H1 (cell line): ENCODE data around the gene AFF2. TPM values are rescaled to one million over a fixed set of nuclear protein-coding genes. Genes with fewer than 3 reads are reported as not detected.

ENCODE experiments used
- CTCF ChIA-PET: fragments of 300-600 bp; sonication (Branson Sonifier 250); formaldehyde crosslinking; loops from one replicate; lab custom pipeline; 2021; ENCODE audit not compliant: partially characterized antibody; lab: Charles Lee
- POLR2A ChIA-PET: fragments of 300-600 bp; sonication (Branson Sonifier 250); formaldehyde crosslinking; loops from one replicate; lab custom pipeline; 2021; ENCODE audit warnings: inconsistent platforms; ENCODE audit not compliant: partially characterized antibody; lab: Charles Lee
- DNase-seq, 2 experiments: peaks; one replicate each; pipeline versions ENCODE4 v3.0.0 to v3.0.0-alpha.2; 2010 to 2022; ENCODE audit warnings: low spot score in 2 of 2, low read depth in 1 of 2, mixed read lengths in 1 of 2
- FAIRE-seq: peaks from 2 replicates; lab custom pipeline; 2011; peaks lifted over from hg19 to GRCh38; lab: Jason Lieb, UNC
- H2AFZ ChIP-seq: 2 replicates; pipeline ENCODE4 v1.8.1; 2012; ENCODE audit warnings: low read length, inconsistent platforms
- H2AK5ac ChIP-seq: 2 replicates; pipeline ENCODE4 v1.6.1; 2013; ENCODE audit warnings: low read depth, low read length
- H2BK120ac ChIP-seq: replicated peaks from 2 replicates; pipeline ENCODE3; 2013; ENCODE audit warnings: low read depth, low read length, inconsistent platforms
- H2BK12ac ChIP-seq: 2 replicates; pipeline ENCODE4 v1.6.1; 2013; ENCODE audit warnings: low read depth, low read length
- H2BK15ac ChIP-seq: 2 replicates; pipeline ENCODE4 v1.6.1; 2013; ENCODE audit warnings: low read length
- H2BK20ac ChIP-seq: 2 replicates; pipeline ENCODE4 v1.6.1; 2013; ENCODE audit warnings: low read length
- H2BK5ac ChIP-seq: 2 replicates; pipeline ENCODE4 v1.6.1; 2013; ENCODE audit warnings: low read depth, low read length
- H3K14ac ChIP-seq: 2 replicates; pipeline ENCODE4 v1.6.1; 2013; ENCODE audit warnings: inconsistent platforms; ENCODE audit not compliant: insufficient read length
- H3K18ac ChIP-seq: 2 replicates; pipeline ENCODE4 v1.6.1; 2013; ENCODE audit warnings: low read length; ENCODE audit errors: extremely low read depth
- H3K23ac ChIP-seq: 2 replicates; pipeline ENCODE4 v1.6.1; 2013; ENCODE audit warnings: inconsistent platforms; ENCODE audit not compliant: insufficient read length
- H3K23me2 ChIP-seq: 2 replicates; pipeline ENCODE4 v1.6.1; 2013; ENCODE audit warnings: low read depth, low read length
- H3K27ac ChIP-seq: 2 replicates; pipeline ENCODE4 v1.6.1; 2011; ENCODE audit warnings: low read depth, low read length, inconsistent platforms
- H3K27me3 ChIP-seq, 4 experiments: replicated peaks in 1 of 4; 1 replicate in 1 of 4; 2 replicates in 3 of 4; pipeline versions ENCODE4 v1.6.1 to v1.8.1; 2011 to 2013; ENCODE audit warnings: low read length in 3 of 4, mild to moderate bottlenecking in 3 of 4, inconsistent platforms in 2 of 4, mixed read lengths in 2 of 4, moderate library complexity in 1 of 4; ENCODE audit not compliant: control insufficient read depth in 3 of 4, insufficient read depth in 3 of 4; ENCODE audit errors: extremely low read depth in 1 of 4
- H3K36me3 ChIP-seq, 4 experiments: 2 replicates each; pipeline versions ENCODE4 v1.6.1 to v1.8.1; 2011 to 2013; ENCODE audit warnings: mild to moderate bottlenecking in 4 of 4, low read length in 3 of 4, moderate library complexity in 2 of 4, control low read depth in 1 of 4, inconsistent platforms in 1 of 4; ENCODE audit not compliant: insufficient read depth in 4 of 4, control insufficient read depth in 2 of 4
- H3K4ac ChIP-seq: replicated peaks from 2 replicates; pipeline ENCODE3; 2013; ENCODE audit warnings: low read length, low read depth, mixed read lengths, inconsistent platforms; ENCODE audit not compliant: insufficient read length
- H3K4me1 ChIP-seq, 4 experiments: replicated peaks in 1 of 4; 1 replicate in 1 of 4; 2 replicates in 3 of 4; pipeline versions ENCODE4 v1.6.1 to v1.8.1; 2011 to 2013; ENCODE audit warnings: low read length in 3 of 4, inconsistent platforms in 2 of 4, mixed read lengths in 1 of 4; ENCODE audit not compliant: insufficient read depth in 4 of 4, control insufficient read depth in 3 of 4
- H3K4me2 ChIP-seq, 2 experiments: 2 replicates each; pipeline versions ENCODE4 v1.6.1 to v1.8.1; 2011 to 2013; ENCODE audit warnings: low read depth in 2 of 2, low read length in 2 of 2, control low read depth in 1 of 2, inconsistent platforms in 1 of 2, mild to moderate bottlenecking in 1 of 2; ENCODE audit not compliant: insufficient read depth in 1 of 2
- H3K4me3 ChIP-seq, 4 experiments: fragments of 200-600, 300-600 bp in 1 of 4; sonication (generic), shearing (Covaris generic), sonication (Bioruptor Twin) in 1 of 4; 2 replicates each; pipeline versions ENCODE4 v1.5.1 to v1.8.1; 2011 to 2016; ENCODE audit warnings: low read length in 4 of 4, low read depth in 3 of 4, control low read depth in 2 of 4, inconsistent platforms in 2 of 4, mild to moderate bottlenecking in 2 of 4, mixed read lengths in 1 of 4, moderate library complexity in 1 of 4; ENCODE audit not compliant: insufficient read depth in 2 of 4; ENCODE audit errors: extremely low read depth in 1 of 4
- H3K56ac ChIP-seq: replicated peaks from 2 replicates; pipeline ENCODE3; 2013; ENCODE audit warnings: low read depth, mild to moderate bottlenecking, mixed read lengths, low read length, inconsistent platforms; ENCODE audit not compliant: insufficient read length
- H3K79me1 ChIP-seq: 2 replicates; pipeline ENCODE4 v1.6.1; 2013; ENCODE audit warnings: low read depth, low read length, control low read depth
- H3K79me2 ChIP-seq, 2 experiments: 2 replicates each; pipeline versions ENCODE4 v1.6.1 to v1.8.1; 2012 to 2013; ENCODE audit warnings: low read length in 2 of 2, mild to moderate bottlenecking in 2 of 2, inconsistent platforms in 1 of 2; ENCODE audit not compliant: insufficient read depth in 2 of 2, control insufficient read depth in 1 of 2
- H3K9ac ChIP-seq, 4 experiments: replicated peaks in 1 of 4; 1 replicate in 1 of 4; 2 replicates in 3 of 4; pipeline versions ENCODE4 v1.6.1 to v1.8.1; 2011 to 2013; ENCODE audit warnings: low read depth in 3 of 4, low read length in 3 of 4, control low read depth in 2 of 4, mild to moderate bottlenecking in 2 of 4, moderate library complexity in 2 of 4, inconsistent platforms in 1 of 4; ENCODE audit errors: extremely low read depth in 1 of 4
- H3K9me3 ChIP-seq, 2 experiments: 2 replicates each; pipeline versions ENCODE4 v1.6.1 to v1.8.1; 2012 to 2013; ENCODE audit warnings: mild to moderate bottlenecking in 2 of 2, moderate library complexity in 2 of 2, control low read depth in 1 of 2, inconsistent platforms in 1 of 2, low read depth in 1 of 2, low read length in 1 of 2, mixed read lengths in 1 of 2; ENCODE audit not compliant: insufficient read depth in 2 of 2
- H4K20me1 ChIP-seq, 2 experiments: replicated peaks in 1 of 2; 2 replicates each; pipeline versions ENCODE3 to v1.8.1; 2011 to 2013; ENCODE audit warnings: inconsistent platforms in 2 of 2, low read length in 2 of 2, mild to moderate bottlenecking in 1 of 2; ENCODE audit not compliant: insufficient read depth in 2 of 2, control insufficient read depth in 1 of 2
- H4K5ac ChIP-seq: 2 replicates; pipeline ENCODE4 v1.6.1; 2013; ENCODE audit warnings: low read length, low read depth, mixed read lengths, inconsistent platforms; ENCODE audit not compliant: insufficient read length
- H4K8ac ChIP-seq: 2 replicates; pipeline ENCODE4 v1.8.0; 2013; ENCODE audit warnings: mild to moderate bottlenecking, moderate library complexity, low read length, inconsistent platforms; ENCODE audit not compliant: insufficient read depth; ENCODE audit errors: extremely low read depth
- H4K91ac ChIP-seq: replicated peaks from 2 replicates; pipeline ENCODE3; 2013; ENCODE audit warnings: low read length, mixed read lengths, inconsistent platforms; ENCODE audit not compliant: insufficient read length
- ASH2L ChIP-seq: fragments of 200-600, 300-600 bp; sonication (generic); IDR thresholded peaks from one replicate; pipeline ENCODE4 v1.7.1; 2017; ENCODE audit warnings: low read length
- RXRA ChIP-seq: IDR thresholded peaks from 2 replicates; pipeline ENCODE4 v1.6.1; 2011; ENCODE audit warnings: low read depth, mild to moderate bottlenecking, low read length, moderate library complexity; ENCODE audit not compliant: insufficient read depth
- WGBS, 2 experiments: shearing (Covaris generic) in 1 of 2; methylation state at CpG; one replicate each; pipeline versions ENCODE4 v1.1.6 to v1.1.7; 2013 to 2015; ENCODE audit warnings: low lambda C conversion rate in 2 of 2, mixed read lengths in 2 of 2, inconsistent platforms in 1 of 2, low coverage in 1 of 2, missing lambda C conversion rate in 1 of 2; ENCODE audit not compliant: insufficient replicate concordance in 2 of 2, insufficient coverage in 1 of 2, insufficient read length in 1 of 2; ENCODE audit errors: extremely low coverage in 1 of 2, missing lambda C conversion rate in 1 of 2; 5-methylcytosine and 5-hydroxymethylcytosine counted together
- polyA plus RNA-seq, 7 experiments: library from polyadenylated mRNA; depleted of rRNA in 3 of 7; stranded (reverse) in 5 of 7; unstranded in 2 of 7; fragments of >200 nt in 5 of 7; fragments of 200-250 nt in 2 of 7; gene quantifications; 1 replicate in 5 of 7; 2 replicates in 1 of 7; 4 replicates in 1 of 7; pipeline versions ENCODE4 v1.2.1 to v1.2.3, GENCODE V29; 2011 to 2013; ENCODE audit warnings: missing spikeins in 2 of 7, mixed read lengths in 2 of 7
- total RNA-seq: library from RNA; stranded (reverse); fragmentation: NEBNext Ultra II Directional; extraction: Animal tissue kit (Norgen Biotek cat#: 25700); gene quantifications from 2 replicates; pipeline ENCODE4 v1.2.1, GENCODE V29; 2021

Gene AFF2
- total and polyA plus RNA-seq, 2 of the 8 experiments (the other 6 are each of a cell fraction or from before 2014, with no cell fraction given), result 2.0 to 7.3 TPM

DNA sequence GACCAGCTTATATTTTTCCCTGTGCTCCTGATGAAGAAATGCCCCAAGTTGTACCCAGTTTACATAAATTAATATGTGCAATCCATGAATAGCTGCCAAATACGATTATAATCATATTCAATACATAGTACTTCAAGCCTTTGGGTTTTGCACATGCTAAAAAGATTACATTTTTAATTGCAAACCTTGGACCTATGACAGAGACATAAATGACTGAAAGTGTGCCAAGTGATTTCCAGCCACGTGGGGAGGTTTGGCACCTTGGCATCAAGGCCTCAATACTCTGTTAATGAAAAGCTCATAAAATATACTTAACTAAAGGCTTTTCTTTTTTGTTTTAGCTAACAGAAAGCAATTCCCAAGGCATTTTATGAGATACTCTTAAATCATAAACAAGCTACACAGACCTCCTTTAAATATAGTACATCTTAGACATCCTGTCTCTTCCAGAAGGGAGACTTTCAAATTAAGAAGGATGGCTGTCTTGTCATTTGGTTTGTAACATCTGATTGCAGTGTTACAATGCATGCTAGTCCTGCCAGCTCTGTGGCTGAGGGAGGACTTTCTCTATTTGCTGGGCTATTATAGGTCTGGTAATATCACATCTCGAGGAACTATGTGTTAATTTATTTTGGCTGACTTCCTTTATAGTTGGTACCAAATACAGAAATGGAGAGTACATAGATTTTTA lies 404.1 kb downstream of the AFF2 start:
- ChIA-PET POLR2A (no interaction called here), CTCF (interaction anchor here (1.6 to 2.1 kb wide), 2 partner anchors 28 to 339 kb away, joined by 3 to 4 read pairs; no protein-coding TSS in a partner anchor)
- Histone ChIP-seq H4K5ac (no peak overlapping the region), H2BK20ac (no peak overlapping the region), H3K36me3 (no peaks in the 10 kb centered on the region), H2BK120ac (no peak overlapping the region), H3K23me2 (no peaks in the 10 kb centered on the region), H2AK5ac (no peak overlapping the region), H4K20me1 (no peaks in the 10 kb centered on the region), H3K14ac (no peak overlapping the region), H3K9ac (no peak overlapping the region), H2BK12ac (no peak overlapping the region), H4K8ac (no peak overlapping the region), H3K18ac (no peak overlapping the region), H4K91ac (no peak overlapping the region), H3K79me2 (no peaks in the 10 kb centered on the region), H2BK5ac (no peak overlapping the region), H3K4me2 (no peak overlapping the region), H3K4me1 (no peaks in the 10 kb centered on the region), H3K4me3 (no peak overlapping the region), H3K27ac (no peak overlapping the region), H3K79me1 (no peaks in the 10 kb centered on the region), H3K9me3 (no peaks in the 10 kb centered on the region), H2AFZ (no peak overlapping the region), H3K56ac (no peak overlapping the region), H3K4ac (no peak overlapping the region), H2BK15ac (no peak overlapping the region), H3K23ac (no peak overlapping the region), H3K27me3 (no peaks in the 10 kb centered on the region)
- no peak for TF ChIP-seq RXRA
- TF ChIP-seq ASH2L, result no peak
- 95% methylated on average over 3 of the region's 3 CpGs; no CpG with 5 or more reads in 1 of the 2 experiments for WGBS, 2 experiments
- DNase-seq (no peak), FAIRE-seq (no peak)
